Measurements from ENCODE around the gene ZNF500.
"Not testable (repeated sequence)": the region's sequence is repeated elsewhere in the genome, so short reads cannot be mapped to it uniquely, and the experiment has no call there.

ZNF500 gene

DNA sequence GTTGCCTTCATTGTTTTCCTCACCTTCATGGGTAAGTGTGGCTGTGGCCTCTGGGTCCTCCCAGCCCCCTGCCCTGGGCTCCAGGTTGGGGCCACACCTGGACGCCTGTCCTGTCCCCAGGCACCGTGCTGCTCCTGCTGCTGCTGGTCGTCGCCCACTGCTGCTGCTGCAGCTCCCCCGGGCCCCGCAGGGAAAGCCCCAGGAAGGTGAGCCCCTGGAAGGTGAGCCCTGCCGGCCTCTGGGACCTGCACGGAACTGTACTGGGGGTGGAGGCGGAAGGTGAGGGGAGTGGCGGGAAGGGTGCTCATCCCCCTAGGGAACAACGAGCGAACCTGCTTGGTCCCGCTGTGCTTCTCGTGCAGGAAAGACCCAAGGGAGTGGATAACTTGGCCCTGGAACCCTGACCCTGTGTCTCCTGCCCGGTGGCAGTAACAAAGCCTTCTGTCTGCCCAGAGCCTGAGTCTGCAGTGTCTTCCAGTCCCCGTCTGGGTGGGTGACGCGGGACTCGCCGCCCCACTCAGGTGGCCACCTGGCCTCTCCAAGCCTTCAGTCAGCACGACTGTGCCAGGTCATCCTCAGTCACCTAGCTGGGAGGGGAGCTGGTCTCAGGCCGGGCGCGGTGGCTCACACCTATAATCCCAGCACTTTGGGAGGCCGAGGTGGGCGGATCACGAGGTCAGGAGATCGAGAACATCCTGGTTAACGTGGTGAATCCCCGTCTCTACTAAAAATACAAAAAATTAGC, 29.0 kb upstream of the ZNF500 start:
- DNase-seq = no peak

DNA sequence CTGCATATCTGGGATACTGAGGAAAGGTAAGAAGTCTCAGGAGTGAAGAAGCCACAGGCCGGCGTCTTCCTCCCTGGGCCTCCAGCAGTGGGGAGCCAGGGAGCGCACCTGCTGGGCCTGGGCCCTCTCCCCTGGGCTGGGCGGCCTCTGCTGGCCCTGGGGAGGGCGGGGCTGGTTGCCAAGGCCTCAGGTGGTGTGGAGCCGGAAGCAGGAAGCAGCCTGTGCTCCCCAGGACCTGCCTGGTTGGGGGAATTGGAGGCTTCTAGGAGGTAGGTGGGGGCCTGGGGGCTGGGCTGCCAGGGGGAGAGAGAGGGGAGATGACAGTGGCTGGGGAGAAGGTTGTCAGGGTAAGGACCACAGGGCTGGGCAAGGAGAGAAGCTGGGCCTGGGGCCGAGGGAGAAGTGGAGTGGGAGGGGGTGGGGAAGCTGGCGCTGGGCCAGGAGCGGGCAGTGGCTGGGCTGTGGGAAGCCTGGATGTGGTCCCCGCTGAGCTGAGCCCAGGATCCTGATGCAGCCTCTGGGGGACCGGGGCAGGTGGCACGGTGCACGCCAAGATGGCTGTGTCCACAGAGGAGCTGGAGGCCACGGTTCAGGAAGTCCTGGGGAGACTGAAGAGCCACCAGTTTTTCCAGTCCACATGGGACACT, 28.3 kb upstream of the ZNF500 start, which contains the start of gene SMIM22:
Gene SMIM22, plus strand, starts transcription at position 189 of the 647 bp plus-strand sequence. Its CDS starts 366 bp downstream, at position 555.
- peak; percentile 52 for DNase-seq

- no peak for DNase-seq
These were observed 26.1 kb upstream of the ZNF500 start for GRCh38 chr16:4792951-4793513.

- DNase-seq = no peak
These were observed 23.9 kb upstream of the ZNF500 start for GRCh38 chr16:4790871-4791270.

GRCh38 chr16:4790261-4790660, 23.3 kb upstream of the ZNF500 start:
- DNase-seq = no peak

DNA sequence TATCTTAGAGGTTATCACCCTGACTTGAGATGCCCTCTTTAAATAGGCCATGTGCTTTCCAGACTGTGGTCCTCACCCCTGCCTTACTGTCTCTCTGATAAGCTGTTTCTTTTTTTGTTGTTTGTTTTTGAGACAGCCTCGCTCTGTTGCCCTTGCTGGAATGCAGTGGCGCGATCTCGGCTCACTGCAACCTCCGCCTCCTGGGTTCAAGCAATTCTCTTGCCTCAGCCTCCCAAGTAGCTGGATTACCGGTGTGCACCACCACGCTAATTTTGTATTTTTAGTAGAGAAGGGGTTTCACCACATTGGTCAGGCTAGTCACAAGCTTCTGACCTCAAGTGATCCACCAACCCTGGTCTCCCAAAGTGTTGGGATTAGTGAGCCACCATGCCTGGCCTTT, 21.9 kb upstream of the ZNF500 start:
- DNase-seq = no peak

GRCh38 chr16:4788489-4788889, 21.5 kb upstream of the ZNF500 start:
- DNase-seq = no peak

DNA sequence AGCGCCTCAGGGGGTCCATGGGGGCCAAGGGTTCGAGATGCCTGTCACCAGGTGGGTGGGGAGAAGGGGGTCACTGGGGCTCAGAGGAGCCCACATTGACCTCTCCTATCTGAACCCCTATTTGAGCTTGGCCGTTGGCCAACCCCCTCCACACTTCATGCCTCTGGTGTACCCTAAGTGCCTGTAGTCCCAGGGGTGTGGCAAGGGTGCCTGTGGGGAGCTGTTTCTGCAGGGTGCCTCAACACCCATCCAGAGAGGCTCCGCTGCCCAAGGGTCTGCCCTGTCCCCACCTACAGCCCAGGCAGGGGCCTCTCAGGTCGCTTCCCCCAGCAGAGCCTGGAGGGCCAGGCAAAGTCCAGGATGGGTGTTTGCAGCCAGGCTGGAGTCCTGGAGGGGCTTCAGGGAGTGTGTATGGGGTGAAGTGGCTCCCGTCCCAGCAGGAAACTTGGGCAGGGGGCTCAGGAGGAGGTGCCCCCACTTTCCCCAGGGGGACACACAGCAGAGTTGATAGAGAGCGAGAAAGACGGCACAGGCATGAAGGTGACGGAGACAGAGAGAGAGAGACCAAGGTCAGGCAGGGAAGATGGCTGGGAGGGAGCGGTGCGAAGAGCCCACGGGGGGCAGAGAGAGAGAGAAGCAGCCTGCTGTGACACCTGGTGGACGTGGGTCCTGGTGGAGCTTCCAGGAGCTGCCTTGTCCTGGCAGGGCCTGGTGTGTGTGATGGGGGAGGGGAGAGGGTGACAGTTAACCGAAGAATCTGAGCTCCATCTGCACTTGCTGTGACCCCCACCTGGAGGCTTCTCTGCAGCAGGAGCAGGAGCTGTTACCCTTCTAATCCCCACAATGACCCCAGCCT, 20.9 kb upstream of the ZNF500 start, which contains the start of gene SEPTIN12:
Gene SEPTIN12, minus strand, starts transcription at position 719 of the 856 bp plus-strand sequence. Its CDS starts 700 bp downstream, at position 19.
- DNase-seq = no peak

GRCh38 chr16:4787068-4787467, 20.1 kb upstream of the ZNF500 start:
- DNase-seq = no peak

- DNase-seq = no peak
These were observed 18.9 kb upstream of the ZNF500 start for GRCh38 chr16:4785758-4786433.

DNA sequence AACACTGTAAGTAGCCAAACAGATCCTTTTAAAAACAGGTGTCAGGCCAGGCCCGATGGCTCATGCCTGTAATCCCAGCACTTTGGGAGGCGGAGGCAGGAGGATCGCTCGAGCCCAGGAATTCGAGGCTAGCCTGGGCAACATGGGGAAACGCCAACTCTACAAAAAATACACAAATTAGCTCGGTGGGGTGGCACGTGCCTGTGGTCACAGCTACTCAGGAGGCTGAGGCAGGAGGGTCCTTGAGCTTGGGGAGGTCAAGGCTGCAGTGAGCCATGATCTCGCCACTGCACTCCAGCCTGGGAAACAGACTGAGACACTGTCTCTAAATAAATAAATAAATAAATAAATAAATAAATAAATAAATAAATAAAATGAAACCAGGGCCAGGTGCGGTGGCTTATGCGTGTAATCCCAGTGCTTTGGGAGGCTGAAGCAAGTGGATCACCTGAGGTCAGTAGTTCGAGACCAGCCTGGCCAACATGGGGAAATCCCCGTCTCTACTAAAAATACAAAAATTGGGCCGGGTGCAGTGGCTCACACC, 17.6 kb upstream of the ZNF500 start:
- DNase-seq = not testable (repeated sequence)

GRCh38 chr16:4783951-4784336, 17.0 kb upstream of the ZNF500 start:
- no peak for DNase-seq

- no peak for DNase-seq
These were observed 16.4 kb upstream of the ZNF500 start for GRCh38 chr16:4783251-4783950.

DNA sequence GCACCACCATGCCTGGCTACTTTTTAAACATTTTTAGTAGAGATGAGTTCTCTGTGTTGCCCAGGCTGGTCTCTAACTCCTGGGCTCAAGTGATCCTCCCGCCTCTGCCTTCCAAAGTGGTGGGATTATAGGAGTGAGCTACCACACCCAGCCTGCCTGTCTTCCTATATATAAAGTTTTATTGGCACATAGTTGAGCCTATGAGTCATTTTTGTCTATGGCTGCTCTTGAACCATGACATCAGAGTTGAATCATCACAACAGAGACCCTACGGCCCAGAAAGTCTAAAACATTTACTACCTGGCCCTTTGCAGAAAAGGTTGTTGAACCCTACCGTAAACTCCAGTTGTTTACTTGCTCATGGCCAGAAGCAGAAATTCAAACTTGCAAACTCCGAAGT, 13.3 kb upstream of the ZNF500 start:
- DNase-seq = no peak

DNA sequence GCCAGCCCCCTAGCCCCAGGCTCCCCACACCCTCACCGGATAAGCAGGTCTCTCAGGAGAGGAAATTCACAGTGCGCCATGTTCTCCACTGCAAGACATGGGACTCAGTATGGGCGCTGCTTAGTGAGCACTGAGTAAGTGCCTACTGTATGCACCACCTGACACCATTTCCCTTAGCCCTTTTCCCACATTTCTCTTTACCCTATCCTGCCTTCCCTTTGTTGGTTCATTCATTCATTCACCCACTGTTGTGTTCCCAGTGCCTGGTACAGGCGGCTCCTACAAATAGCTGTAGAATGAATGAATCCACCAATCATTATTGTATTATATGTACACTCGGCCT, 11.1 kb upstream of the ZNF500 start:
- no peak for DNase-seq

GRCh38 chr16:4777339-4778049, 10.5 kb upstream of the ZNF500 start:
- DNase-seq = no peak

DNA sequence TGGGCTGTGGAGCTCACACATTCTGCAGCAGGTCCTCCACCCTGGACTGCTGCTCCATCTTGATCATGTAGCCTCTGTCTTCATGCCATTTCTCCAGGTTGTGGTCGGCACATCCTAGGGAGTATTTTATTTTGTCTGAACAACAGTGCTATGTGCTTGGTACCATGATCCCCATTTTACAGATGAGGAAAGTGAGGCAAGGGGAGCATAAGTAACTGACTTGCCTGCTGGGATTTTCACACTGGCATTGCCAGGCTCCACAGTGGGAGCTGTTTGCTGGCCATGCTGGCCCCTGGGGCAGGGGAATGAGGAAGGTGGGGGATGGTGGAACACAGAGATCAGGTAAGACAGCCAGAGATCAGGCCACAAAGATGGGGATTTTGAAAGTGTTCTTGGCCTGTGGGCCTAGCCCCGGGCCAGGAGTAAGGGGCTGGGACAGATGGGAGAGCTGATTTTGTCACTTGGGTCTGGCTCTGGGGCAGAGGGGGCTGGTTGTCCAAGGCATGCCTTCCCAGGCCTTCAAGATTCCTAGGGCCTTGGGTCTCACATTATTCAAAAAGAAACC, 9.3 kb upstream of the ZNF500 start:
- no peak for DNase-seq

- no peak for DNase-seq
These were observed 8.0 kb upstream of the ZNF500 start for GRCh38 chr16:4775005-4775404.

DNA sequence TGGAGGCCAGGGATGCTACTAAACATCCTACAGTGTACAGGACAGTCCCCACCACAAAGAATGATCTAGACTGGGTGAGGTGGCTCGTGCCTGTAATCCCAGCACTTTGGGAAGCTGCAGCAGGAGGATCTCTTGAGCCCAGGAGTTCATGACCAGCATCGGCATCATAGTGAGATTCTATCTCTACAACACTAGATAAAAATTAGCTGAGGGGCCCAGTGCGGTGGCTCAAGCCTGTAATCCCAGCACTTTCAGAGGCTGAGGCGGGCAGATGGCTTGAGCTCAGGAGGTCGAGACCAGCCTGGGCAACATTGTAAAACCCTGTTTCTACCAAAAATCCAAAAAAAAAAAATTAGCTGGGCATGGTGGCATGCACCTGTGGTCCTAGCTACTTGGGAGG, 5.4 kb upstream of the ZNF500 start:
- no peak for DNase-seq

GRCh38 chr16:4771646-4772045, 4.7 kb upstream of the ZNF500 start:
- no peak for DNase-seq

DNA sequence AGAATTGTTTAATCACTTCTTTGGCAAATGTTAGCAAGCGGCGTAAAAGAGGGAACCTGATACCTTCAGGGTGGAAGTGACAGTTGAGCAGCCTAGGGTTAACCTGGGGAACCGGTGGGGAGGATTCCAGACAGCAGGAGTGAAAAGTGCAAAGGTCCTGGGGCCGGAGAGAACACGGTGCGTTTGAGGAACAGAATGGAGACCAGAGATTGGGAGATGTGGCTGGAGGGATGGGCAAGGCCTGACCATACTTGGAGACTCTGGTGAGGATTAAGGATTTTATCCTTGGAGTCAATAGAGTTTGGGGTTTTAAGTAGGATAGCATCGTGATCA, 2.3 kb upstream of the ZNF500 start:
- no peak for DNase-seq

Measured in NCI-H2029 treated with DMSO at 0.1 percent for 48 hours (cell line).